ENCODE data around the gene LIN28B.

DNA sequence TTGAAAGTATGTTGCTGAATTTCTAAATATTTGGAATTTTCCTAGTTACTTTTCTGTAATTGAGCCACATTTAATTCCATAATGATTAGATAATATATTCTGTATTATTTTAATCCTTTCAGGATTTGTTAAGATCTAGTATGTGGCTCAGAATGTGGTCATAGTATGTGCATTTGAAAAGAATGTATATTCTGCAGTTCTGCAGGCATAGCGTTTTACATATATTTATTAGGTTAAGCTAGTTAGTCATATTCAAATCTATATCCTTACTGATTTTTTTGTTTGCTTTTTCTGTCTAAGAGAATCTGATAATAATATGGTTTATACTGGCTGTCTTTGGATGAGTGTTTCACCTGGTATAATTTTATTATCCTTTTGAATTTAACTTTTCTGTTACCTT is 33.2 kb downstream of the LIN28B start:
- TF ChIP-seq, protein P1, sequence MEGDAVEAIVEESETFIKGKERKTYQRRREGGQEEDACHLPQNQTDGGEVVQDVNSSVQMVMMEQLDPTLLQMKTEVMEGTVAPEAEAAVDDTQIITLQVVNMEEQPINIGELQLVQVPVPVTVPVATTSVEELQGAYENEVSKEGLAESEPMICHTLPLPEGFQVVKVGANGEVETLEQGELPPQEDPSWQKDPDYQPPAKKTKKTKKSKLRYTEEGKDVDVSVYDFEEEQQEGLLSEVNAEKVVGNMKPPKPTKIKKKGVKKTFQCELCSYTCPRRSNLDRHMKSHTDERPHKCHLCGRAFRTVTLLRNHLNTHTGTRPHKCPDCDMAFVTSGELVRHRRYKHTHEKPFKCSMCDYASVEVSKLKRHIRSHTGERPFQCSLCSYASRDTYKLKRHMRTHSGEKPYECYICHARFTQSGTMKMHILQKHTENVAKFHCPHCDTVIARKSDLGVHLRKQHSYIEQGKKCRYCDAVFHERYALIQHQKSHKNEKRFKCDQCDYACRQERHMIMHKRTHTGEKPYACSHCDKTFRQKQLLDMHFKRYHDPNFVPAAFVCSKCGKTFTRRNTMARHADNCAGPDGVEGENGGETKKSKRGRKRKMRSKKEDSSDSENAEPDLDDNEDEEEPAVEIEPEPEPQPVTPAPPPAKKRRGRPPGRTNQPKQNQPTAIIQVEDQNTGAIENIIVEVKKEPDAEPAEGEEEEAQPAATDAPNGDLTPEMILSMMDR (IDR thresholded peaks at IDR 0.05; ENCODE audit: borderline replicate concordance, extremely low read depth, low read length, poor library complexity, severe bottlenecking), result no peak
- TF ChIP-seq EZH2 (IDR thresholded peaks at IDR 0.05; ENCODE audit: borderline replicate concordance, low read depth, low read length, severe bottlenecking), result no peak

Measured in DND-41 (cell line).